Sciatic nerve (tissue), 2 donors: Measurements from ENCODE around the gene RASSF5. TPM values are rescaled to one million over a fixed set of nuclear protein-coding genes. Genes with fewer than 3 reads are reported as not detected.
"Not testable (repeated sequence)": the region's sequence is repeated elsewhere in the genome, so short reads cannot be mapped to it uniquely, and the experiment has no call there.

Experiments used
- ATAC-seq: fragments of 200-7000 bp; cut with Tn5 transposase; one replicate; pipeline ENCODE4 v1.9.1; 2020; ENCODE audit warnings: mild to moderate bottlenecking, moderate library complexity
- DNase-seq: peaks from one replicate; pipeline ENCODE4 v3.0.0-alpha.2; 2020; ENCODE audit warnings: low spot score
- intact Hi-C: fragments of 100-400 bp; cut with DNase I; formaldehyde crosslinking; loops from one replicate; pipeline ENCODE4 v1.14.2; 2022
- total RNA-seq: library from RNA; stranded (reverse); fragmentation: NEBNext Ultra II Directional; extraction: Animal tissue kit (Norgen Biotek cat#: 25700); gene quantifications from one replicate; pipeline ENCODE4 v1.2.1, GENCODE V29; 2021
- donor health status: DM: no; HTN: no; CAD: no.
- donor health status: DM: no; HTN: no; CAD: no.

Gene RASSF5
- total RNA-seq, 1 donor from 2014 or later, result 53.0 TPM

DNA sequence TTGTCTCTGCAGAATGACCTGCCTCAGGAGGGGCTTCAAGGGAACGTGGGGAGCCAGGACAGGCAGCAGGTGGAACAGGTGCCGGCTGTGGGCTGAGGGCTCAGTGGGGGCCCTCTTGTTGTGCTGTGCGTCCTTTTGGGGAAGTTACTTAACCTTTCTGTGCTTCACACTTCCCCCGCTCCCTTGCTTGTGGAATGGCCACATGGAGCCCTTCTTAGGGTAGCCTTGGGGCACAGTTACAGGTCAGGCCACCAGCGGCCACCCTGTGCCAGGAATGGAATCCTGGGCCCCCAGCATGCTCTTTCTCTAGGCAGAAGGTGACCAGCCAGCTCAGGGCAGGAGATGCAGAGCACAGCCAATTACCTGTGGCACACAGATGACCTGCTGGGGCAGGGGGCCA is 34.4 kb upstream of the RASSF5 start:
- ATAC-seq (no peak), DNase-seq (no peak)
- intact Hi-C loops, result no loop called here

DNA sequence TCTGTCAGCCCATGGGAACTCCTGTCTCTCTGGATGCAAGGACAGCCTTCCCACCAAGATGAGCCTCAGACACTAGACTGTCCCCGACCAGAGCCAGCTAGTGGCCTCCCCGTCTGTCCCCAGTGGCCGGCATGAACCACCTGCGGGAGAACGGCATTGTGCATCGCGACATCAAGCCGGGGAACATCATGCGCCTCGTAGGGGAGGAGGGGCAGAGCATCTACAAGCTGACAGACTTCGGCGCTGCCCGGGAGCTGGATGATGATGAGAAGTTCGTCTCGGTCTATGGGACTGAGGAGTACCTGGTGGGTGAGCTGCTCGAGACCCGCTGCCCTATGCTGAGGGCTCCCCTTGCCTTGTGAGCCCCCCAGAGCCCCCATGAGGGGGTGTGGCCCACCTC is 31.3 kb upstream of the RASSF5 start:
- no peak for ATAC-seq
- no peak for DNase-seq
- intact Hi-C loops, result no loop called here

DNA sequence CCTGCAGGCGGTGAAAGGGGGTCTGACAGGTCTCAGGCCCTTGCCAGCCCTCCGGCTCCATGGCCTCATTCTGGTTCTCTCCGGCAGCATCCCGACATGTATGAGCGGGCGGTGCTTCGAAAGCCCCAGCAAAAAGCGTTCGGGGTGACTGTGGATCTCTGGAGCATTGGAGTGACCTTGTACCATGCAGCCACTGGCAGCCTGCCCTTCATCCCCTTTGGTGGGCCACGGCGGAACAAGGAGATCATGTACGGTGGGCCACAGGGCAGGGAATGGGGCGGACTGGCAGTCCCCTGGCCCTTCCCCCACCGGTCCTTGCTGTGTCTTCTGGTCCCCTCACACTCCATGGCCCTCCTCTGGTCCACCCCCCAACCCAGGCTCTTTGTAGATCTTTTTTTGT is 30.7 kb upstream of the RASSF5 start:
- intact Hi-C loops, result no loop called here
- ATAC-seq (no peak), DNase-seq (no peak)

DNA sequence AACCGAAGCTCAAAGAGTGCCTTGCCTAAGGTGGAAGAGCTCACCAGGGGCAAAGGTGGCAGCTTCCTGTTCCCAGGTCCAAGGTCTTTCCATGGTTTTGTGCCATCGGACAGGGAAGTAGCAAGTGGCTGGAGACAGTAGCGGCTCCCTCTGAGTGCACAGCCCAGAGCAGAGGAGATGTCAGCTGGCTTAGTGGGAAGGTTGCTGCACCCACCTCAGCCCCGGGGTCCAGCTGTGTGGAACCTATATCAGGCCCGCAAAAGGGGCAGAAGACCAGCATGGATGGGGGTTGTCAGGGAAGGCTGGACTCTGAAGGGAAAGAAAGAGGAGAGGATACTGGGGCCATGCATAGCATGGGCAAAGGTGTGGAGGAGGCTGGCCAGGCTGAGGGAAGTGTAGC is 30.2 kb upstream of the RASSF5 start:
- intact Hi-C loops, result no loop called here
- no peak for ATAC-seq
- no peak for DNase-seq

DNA sequence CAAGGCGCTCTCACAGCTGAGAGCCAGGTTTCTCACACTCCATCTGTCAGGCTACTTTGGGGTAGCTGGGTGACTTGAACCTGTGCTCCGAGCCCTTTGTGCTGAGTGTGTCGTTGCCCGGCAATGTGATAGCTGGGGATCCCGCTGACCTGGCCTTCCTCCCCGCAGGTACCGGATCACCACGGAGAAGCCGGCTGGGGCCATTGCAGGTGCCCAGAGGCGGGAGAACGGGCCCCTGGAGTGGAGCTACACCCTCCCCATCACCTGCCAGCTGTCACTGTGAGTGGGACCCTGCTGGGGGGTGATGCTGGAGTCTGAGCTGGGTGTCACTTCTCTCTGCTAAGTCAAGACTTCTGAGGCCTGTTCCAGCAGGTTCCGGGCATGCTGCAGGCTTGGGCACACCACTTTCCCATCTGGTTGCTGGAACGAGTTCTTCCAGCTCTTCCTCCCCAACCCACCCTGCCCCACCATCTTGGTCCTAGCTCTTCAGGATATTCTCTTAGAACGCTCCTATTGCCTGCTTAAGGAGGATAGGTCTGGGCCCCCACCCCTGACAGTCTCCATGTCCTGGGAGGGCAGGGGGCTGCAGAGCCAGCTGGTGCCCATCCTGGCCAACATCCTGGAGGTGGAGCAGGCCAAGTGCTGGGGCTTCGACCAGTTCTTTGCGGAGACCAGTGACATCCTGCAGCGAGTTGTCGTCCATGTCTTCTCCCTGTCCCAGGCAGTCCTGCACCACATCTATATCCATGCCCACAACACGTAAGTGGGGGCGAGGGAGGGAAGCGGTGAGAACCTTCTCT is 29.6 kb upstream of the RASSF5 start:
- intact Hi-C loops, result no loop called here
- no peak for ATAC-seq

DNA sequence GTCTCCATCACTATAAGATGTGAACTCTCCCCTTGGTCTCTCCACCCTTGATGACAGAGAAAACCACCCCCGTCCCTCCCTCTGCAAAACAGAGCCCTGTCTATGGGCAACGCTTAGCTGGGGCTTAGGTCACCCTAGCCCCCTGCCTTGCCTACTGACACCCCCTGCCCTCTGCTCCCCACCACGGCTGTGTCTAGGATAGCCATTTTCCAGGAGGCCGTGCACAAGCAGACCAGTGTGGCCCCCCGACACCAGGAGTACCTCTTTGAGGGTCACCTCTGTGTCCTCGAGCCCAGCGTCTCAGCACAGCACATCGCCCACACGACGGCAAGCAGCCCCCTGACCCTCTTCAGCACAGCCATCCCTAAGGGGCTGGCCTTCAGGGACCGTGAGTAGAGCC is 28.6 kb upstream of the RASSF5 start:
- ATAC-seq (no peak), DNase-seq (no peak)
- intact Hi-C loops, result no loop called here

More for the DNA sequence above, 29.6 kb upstream of the RASSF5 start:
- DNase-seq, result no peak

DNA sequence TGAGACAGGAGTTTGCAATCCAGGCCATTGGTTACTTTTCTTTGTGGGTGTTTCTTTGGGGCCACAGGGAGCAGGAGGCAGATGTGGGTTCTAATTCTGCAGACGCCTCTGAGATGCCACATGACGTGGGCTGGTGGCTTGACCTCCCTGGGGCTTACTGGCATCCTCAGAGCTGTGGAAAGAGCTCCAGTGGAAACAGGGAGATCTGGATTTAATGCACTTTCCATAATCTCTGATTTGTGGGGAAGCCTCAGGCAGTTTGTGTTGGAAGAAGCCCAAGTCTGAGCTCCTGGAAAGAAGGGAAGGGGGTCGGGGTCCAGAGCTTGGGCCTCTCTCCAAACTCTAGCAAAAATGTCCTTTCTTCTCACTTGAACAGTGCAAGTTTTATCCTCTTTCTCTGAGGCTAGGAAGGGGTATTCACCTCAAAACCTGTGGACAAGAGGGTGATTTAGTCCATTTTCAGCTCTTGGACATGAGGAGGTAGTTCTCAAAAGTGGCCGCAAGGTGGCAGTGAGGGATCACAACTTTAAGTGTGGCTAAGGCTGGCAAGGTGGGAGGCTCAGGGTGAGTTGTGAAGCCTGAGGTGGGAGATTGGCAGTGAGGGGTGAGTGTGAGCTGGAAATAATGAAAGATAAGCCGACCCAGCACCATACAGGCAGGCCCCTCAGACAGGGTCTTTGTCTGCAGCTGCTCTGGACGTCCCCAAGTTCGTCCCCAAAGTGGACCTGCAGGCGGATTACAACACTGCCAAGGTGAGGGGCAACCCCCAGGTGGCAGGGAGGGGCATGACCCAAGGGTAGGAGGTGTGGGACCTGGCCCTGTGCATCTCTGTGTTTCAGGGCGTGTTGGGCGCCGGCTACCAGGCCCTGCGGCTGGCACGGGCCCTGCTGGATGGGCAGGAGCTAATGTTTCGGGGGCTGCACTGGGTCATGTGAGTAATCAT is 27.9 kb upstream of the RASSF5 start:
- ATAC-seq, result peak; percentile 63
- intact Hi-C loops, result no loop called here
- DNase-seq, result peak; percentile 87

DNA sequence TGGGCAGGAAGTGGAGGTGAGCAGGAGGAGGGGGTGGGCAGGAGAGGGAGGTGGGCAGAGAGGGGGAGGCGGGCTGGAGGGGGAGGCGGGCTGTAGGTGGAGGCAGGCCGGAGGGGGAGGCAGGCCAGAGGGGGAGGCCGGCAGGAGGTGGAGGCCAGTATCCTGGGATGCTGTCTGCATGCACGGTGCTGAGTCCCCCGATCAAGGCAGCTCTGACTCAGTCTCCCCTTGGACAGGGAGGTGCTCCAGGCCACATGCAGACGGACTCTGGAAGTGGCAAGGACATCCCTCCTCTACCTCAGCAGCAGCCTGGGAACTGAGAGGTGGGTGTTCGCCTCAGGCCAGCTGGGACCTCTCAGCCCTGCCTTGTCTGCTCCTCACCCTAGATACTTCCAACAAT is 27.1 kb upstream of the RASSF5 start:
- intact Hi-C loops, result no loop called here
- ATAC-seq, result no peak
- DNase-seq, result no peak

DNA sequence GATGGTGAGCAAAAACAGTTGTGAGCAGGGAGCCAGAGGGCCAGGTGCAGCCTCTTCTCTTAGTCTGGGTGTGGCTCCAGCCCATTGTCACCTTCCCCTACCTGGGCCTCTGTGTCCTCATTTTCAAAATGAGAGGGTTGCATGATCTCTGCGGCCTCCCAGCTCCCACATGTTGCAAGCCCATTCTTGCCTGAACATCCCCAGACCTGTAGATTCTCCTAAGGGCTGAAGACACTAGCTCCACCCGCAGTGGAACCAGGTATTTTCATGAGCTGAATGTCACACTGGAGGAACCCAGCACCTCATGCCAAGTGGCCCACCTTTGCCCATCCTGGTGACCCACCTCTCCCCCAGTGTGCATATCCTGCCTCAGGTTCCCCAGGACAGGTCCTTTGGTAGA is 24.7 kb upstream of the RASSF5 start:
- ATAC-seq (no peak), DNase-seq (no peak)
- intact Hi-C loops, result no loop called here

DNA sequence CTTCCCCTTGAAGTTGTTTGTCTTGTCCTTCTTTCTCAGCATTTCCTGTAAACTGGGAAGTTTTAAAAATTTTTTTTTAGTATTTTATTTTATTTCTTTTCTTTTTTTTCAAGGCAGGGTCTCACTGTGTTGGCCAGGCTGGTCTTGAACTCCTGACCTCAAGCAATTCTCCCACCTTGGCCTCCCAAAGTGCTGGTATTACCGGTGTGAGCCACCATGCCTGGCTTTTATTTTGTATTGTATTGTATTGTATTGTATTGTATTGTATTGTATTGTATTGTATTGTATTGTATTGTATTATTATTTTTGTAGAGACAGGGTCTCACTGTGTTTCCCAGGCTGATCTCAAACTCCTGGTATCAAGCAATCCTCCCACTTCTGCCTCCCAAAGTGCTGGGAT is 23.5 kb upstream of the RASSF5 start:
- intact Hi-C loops, ATAC-seq, DNase-seq: not testable (repeated sequence)

DNA sequence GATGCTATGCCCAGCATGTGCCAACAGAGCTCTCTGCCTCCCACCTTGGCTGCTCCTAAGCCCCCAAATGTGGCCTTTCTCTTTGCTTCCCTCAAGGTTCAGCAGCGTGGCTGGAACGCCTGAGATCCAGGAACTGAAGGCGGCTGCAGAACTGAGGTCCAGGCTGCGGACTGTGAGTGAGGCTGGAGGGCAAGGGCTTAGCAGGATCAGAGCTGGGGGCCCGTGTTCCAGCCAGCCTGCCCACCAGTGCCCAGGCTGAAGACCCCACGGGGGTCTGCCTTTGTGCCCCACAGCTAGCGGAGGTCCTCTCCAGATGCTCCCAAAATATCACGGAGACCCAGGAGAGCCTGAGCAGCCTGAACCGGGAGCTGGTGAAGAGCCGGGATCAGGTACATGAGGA is 22.4 kb upstream of the RASSF5 start:
- ATAC-seq (no peak), DNase-seq (no peak)
- intact Hi-C loops, result no loop called here

DNA sequence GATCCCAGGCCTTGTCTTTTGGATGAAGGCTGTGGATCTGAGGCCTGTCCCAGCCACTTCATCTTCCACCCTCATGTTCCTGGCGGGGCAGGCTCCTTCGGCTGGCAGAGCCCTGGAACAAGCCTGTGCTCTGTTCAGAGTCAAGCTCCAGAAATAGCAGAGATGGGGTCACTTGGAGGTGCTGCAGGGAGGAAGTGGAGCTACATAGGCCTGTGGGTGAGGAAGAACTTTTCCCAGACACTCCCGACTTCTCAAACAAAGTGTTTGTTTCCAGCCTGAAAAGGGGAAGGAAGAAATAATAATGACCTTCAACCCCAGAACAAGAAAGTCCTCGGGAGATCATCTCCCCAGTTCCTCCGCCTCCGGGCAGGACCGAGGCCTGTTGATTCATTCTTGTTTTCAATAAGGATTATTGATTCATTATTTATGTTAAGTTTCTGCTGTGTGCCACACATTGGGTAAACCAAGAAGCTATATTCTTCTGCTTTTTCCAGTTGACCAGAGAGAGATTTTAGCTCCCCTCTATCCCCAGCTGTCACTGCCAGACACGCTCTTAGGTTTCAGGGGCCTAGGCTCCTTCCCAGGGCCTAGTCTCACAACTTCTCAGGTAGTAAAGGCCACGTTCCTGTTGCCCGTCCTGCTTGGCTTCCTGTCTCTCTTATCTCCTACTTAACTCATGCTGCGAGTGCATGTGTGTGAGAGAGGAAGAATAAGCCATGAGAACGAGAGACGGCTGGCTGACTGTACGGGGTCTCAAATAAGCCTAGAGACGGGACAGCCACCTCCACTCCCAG is 20.1 kb upstream of the RASSF5 start:
- no peak for DNase-seq
- intact Hi-C loops, result no loop called here

DNA sequence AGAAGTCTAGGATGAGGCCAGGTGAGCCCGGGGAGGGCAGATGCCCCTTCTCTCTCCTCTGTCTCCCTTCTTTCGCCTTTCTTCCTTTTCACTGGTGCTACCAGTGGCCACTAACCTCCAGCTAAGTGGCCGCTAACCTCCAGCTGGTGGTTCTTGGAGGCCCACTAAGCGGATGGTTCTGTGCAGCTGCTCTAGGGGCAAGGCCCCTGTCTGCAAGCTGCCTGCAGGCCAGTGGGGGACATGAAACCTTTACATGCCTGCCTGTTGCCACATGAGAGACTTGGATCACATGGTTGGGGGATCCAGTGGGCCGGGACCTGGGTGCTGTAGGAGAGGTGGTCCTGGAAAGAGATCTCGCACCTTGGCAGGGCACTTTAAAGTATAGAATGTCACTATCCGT is 19.4 kb upstream of the RASSF5 start:
- DNase-seq (no peak), ATAC-seq (no peak)
- intact Hi-C loops, result no loop called here

More for the DNA sequence above, 20.1 kb upstream of the RASSF5 start:
- no peak for ATAC-seq

DNA sequence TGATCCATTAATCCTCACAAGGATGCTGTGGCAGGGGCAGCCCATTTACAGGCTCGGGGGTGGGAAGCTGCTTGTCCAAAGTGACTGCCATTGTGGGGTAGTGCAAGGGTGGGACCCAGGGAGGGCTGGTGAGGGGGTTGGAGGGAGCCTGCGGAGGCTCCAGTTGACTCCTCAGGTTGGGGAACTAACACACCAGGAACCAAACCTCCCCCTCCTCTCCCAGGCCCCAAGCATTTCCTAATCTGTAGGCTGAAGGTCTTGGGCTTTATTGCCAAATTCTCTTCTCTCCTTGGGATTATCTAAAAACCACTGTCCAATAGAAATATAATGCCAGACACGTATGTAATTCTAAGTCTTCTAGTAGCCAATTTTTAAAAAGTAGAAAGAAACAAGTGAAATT is 18.9 kb upstream of the RASSF5 start:
- intact Hi-C loops, result no loop called here
- no peak for ATAC-seq

DNA sequence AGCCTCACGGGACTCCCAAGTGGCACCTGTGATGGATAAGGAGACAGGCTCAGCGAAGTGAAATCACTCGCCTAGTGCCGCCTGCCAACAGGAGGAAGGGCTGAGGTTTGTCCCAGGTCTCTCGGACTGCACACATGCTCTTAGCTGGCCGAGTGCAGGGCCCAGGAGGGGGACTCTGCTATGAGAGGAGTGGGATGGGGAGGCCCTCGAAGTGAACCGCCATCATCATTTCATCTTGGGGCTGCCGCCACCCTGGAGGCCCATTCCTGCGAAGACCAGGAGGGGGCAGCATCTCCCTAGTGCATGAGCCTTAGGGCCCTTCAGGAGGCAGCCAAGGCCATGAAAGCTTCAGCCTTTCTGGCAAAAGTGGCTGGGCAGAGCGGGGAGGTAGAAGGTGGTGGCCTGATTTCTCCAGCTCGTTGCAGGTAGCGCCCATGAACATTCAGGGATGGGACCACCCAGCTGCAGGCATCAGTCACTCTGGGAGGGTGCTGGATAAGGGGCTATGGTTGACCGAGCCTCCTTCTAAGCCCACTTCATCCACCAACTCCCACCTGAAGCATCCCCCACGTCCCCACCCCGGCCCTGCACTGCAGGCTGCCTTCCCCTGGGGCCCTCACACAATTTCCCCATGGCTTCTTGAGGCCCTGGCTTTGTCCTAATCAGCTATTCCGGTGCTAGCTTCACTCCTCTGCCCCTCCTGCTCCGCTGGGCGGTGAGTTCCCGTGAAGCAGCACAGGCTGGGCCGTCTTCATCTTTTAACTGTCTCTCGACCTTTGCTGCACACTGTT is 17.2 kb upstream of the RASSF5 start:
- intact Hi-C loops, result loop anchor here (5.0 kb wide), 1 partner anchor 97 kb away; no protein-coding TSS in a partner anchor
- ATAC-seq, result peak; percentile 88
- DNase-seq, result peak; percentile 90

More for the DNA sequence above, 18.9 kb upstream of the RASSF5 start:
- DNase-seq, result no peak

DNA sequence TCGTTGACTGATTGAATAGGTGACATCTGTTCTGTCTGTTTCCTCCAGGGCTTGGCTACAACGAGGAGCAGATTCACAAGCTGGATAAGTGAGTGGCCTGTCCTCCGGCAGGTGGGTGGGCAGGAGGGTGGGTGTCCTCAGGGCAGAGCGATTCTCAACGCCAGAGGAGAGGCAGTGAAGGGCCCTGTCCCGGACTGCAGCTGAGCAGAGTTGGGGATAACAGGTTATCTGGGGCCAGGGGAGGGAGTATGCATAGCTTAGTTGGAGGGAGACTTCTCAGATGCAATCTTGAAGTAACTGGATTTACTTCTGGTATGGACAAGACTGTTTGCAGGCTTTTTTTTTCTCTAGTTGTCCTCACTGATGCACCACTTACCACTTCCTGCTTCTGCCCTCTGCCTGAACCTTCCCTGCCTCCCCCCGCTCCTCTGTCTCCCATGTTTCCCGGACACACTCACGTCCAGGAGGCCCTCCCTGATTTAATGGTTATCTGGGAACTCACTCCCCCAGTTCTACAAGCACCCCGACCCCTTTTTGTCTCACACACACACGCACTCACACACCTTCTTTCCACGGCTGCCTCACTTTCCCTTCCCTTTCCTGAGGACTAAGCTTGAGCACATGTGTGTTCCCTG is 16.4 kb upstream of the RASSF5 start:
- ATAC-seq (no peak), DNase-seq (no peak)
- intact Hi-C loops, result loop anchor here (5.0 kb wide), 1 partner anchor 96 kb away; no protein-coding TSS in a partner anchor

DNA sequence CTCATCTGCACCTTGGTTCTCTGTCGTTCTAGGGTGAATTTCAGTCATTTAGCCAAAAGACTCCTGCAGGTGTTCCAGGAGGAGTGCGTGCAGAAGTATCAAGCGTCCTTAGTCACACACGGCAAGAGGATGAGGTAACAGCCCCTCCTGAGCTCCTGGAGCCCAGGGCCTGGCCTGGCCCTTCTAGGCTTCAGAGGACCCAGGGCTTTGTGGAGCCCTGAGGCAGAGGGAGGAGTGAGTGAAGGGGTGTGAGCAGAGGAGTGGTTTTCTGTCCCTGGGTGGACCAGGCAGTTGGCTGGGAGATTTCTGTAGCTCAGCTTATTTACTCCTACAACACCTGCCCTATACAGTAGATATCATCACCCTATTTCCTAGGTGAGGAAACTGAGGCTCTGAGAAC is 15.7 kb upstream of the RASSF5 start:
- DNase-seq (no peak), ATAC-seq (no peak)
- intact Hi-C loops, result loop anchor here (5.0 kb wide), 1 partner anchor 96 kb away; no protein-coding TSS in a partner anchor

DNA sequence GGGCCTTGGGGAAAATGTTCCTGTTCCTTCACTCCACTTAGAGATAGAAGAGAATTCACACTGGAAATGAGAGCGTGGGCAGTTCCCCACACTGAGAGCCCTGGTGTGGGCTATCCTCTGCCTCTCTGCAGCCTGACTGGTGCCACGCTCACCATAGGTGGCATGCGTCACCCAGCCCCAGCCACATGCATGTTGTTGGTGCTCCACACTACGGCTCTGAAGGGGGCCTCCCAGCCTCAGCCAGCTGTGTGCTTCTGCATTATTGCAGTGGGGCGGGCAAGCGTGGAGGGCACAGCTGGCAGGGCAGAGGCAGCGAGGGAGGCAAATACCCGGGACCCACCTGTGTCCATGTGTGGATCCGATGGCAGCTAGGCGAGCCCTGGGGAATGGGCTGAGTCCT is 14.7 kb upstream of the RASSF5 start:
- intact Hi-C loops, result loop anchor here (5.0 kb wide), 1 partner anchor 95 kb away; no protein-coding TSS in a partner anchor
- no peak for ATAC-seq
- DNase-seq, result no peak
